Activated naive CD8-positive, alpha-beta T cell treated with anti-CD3 and anti-CD28 coated beads, Interleukin-2, amount 50 U/mL, for 24 hours (primary cell): ENCODE results near the gene SMIM10L2A.
"Not testable (repeated sequence)": the region's sequence is repeated elsewhere in the genome, so short reads cannot be mapped to it uniquely, and the experiment has no call there.

ENCODE experiments used
- ATAC-seq: fragments of 150-1000 bp; cut with Tn5 transposase; one replicate; pipeline ENCODE4 v1.10.0; 2021
- DNase-seq: peaks from one replicate; pipeline ENCODE4 v3.0.0; 2021
- H3K27ac Mint-ChIP-seq: one replicate; pipeline ENCODE4 v1.8.0; 2021; ENCODE audit warnings: mild to moderate bottlenecking, mixed read lengths
- H3K27me3 Mint-ChIP-seq: one replicate; pipeline ENCODE4 v1.8.0; 2021; ENCODE audit warnings: mixed read lengths
- H3K36me3 Mint-ChIP-seq: one replicate; pipeline ENCODE4 v1.8.0; 2021; ENCODE audit warnings: low read depth, mixed read lengths
- H3K4me1 Mint-ChIP-seq: one replicate; pipeline ENCODE4 v1.8.0; 2021; ENCODE audit warnings: mixed read lengths
- H3K4me3 Mint-ChIP-seq: one replicate; pipeline ENCODE4 v1.8.0; 2021; ENCODE audit warnings: mild to moderate bottlenecking, moderate library complexity, mixed read lengths
- H3K9me3 Mint-ChIP-seq: one replicate; pipeline ENCODE4 v1.8.0; 2021; ENCODE audit warnings: mixed read lengths

SMIM10L2A gene

GRCh38 chrX:135461756-135462155 is 40.0 kb downstream of the SMIM10L2A start:
- H3K27ac Mint-ChIP-seq, H3K9me3 Mint-ChIP-seq, H3K4me3 Mint-ChIP-seq, H3K4me1 Mint-ChIP-seq, H3K36me3 Mint-ChIP-seq, H3K27me3 Mint-ChIP-seq, ATAC-seq, DNase-seq: not testable (repeated sequence)

GRCh38 chrX:135463937-135464336 is 42.2 kb downstream of the SMIM10L2A start:
- Mint-ChIP-seq H3K36me3 (no peaks in the 10 kb centered on the region), H3K4me3 (no peak overlapping the region), H3K27ac (no peak overlapping the region), H3K27me3 (no peaks in the 10 kb centered on the region), H3K9me3 (no peaks in the 10 kb centered on the region), H3K4me1 (no peaks in the 10 kb centered on the region)
- DNase-seq (no peak), ATAC-seq (no peak)

- H3K36me3 Mint-ChIP-seq: no peaks in the 10 kb centered on the region
- ATAC-seq: no peak
- H3K27me3 Mint-ChIP-seq: peaks cover 1% of the 10 kb centered on the region
- H3K4me1 Mint-ChIP-seq: peaks cover 2% of the 10 kb centered on the region
- no peak overlapping the region for H3K27ac Mint-ChIP-seq
- H3K4me3 Mint-ChIP-seq: no peak overlapping the region
- H3K9me3 Mint-ChIP-seq: no peaks in the 10 kb centered on the region
- DNase-seq: no peak
Measured at GRCh38 chrX:135476378-135476777, 54.6 kb downstream of the SMIM10L2A start.

- no peak overlapping the region for H3K4me3 Mint-ChIP-seq
- DNase-seq (peak; percentile 20), ATAC-seq (peak; percentile 76)
Measured at GRCh38 chrX:135477576-135477975, 55.8 kb downstream of the SMIM10L2A start.

More at GRCh38 chrX:135477576-135477975, 55.8 kb downstream of the SMIM10L2A start:
- Mint-ChIP-seq H3K27me3 (peaks cover 1% of the 10 kb centered on the region), H3K4me1 (peaks cover 2% of the 10 kb centered on the region), H3K9me3 (no peaks in the 10 kb centered on the region), H3K36me3 (no peaks in the 10 kb centered on the region), H3K27ac (no peak overlapping the region)
